Measurements from ENCODE around the gene HAND2.

HAND2 gene

GRCh38 chr4:173502282-173502681 is 27.7 kb downstream of the HAND2 start:
- no peak for DNase-seq (ENCODE audit: low read depth in 2 of 2)

- no peak for DNase-seq (ENCODE audit: low read depth in 2 of 2)
Observed at GRCh38 chr4:173501592-173502150, 28.4 kb downstream of the HAND2 start.

- DNase-seq (ENCODE audit: low read depth in 2 of 2), result no peak
Observed at GRCh38 chr4:173500841-173501591, 29.0 kb downstream of the HAND2 start.

- no peak for DNase-seq (ENCODE audit: low read depth in 2 of 2)
Observed at GRCh38 chr4:173499658-173500535, 30.1 kb downstream of the HAND2 start.

GRCh38 chr4:173498771-173499170 is 31.3 kb downstream of the HAND2 start:
- no peak for DNase-seq (ENCODE audit: low read depth in 2 of 2)

GRCh38 chr4:173498023-173498422 is 32.0 kb downstream of the HAND2 start:
- DNase-seq (ENCODE audit: low read depth in 2 of 2), result no peak

GRCh38 chr4:173494013-173494970 is 35.7 kb downstream of the HAND2 start:
- no peak for DNase-seq (ENCODE audit: low read depth in 2 of 2)

GRCh38 chr4:173493041-173493440 is 37.0 kb downstream of the HAND2 start:
- DNase-seq (ENCODE audit: low read depth in 2 of 2), result no peak

- no peak for DNase-seq (ENCODE audit: low read depth in 2 of 2)
Observed at GRCh38 chr4:173492315-173492714, 37.7 kb downstream of the HAND2 start.

- DNase-seq (ENCODE audit: low read depth in 2 of 2), result no peak
Observed at GRCh38 chr4:173490817-173491528, 39.1 kb downstream of the HAND2 start.

GRCh38 chr4:173490256-173490655 is 39.8 kb downstream of the HAND2 start:
- no peak for DNase-seq (ENCODE audit: low read depth in 2 of 2)

- DNase-seq (ENCODE audit: low read depth in 2 of 2), result no peak
Observed at GRCh38 chr4:173489514-173489913, 40.5 kb downstream of the HAND2 start.

GRCh38 chr4:173488656-173489055 is 41.4 kb downstream of the HAND2 start:
- DNase-seq (ENCODE audit: low read depth in 2 of 2), result no peak

GRCh38 chr4:173488074-173488473 is 42.0 kb downstream of the HAND2 start:
- no peak for DNase-seq (ENCODE audit: low read depth in 2 of 2)

GRCh38 chr4:173486714-173487392 is 43.2 kb downstream of the HAND2 start:
- no peak for DNase-seq (ENCODE audit: low read depth in 2 of 2)

- no peak for DNase-seq (ENCODE audit: low read depth in 2 of 2)
Observed at GRCh38 chr4:173485164-173485563, 44.9 kb downstream of the HAND2 start.

GRCh38 chr4:173482330-173482931 is 47.6 kb downstream of the HAND2 start:
- DNase-seq (ENCODE audit: low read depth in 2 of 2), result no peak

- DNase-seq (ENCODE audit: low read depth in 2 of 2), result no peak
Observed at GRCh38 chr4:173478913-173479283, 51.1 kb downstream of the HAND2 start.

- DNase-seq (ENCODE audit: low read depth in 2 of 2), result no peak
Observed at GRCh38 chr4:173478201-173478912, 51.7 kb downstream of the HAND2 start.
